Measurements from ENCODE around the gene TAF5L. TPM values are rescaled to one million over a fixed set of nuclear protein-coding genes. Genes with fewer than 3 reads are reported as not detected.

TAF5L gene
- total and polyA plus RNA-seq, 2 of the 4 experiments (the other 2 are of a cell fraction) = 17.9 to 18.6 TPM

DNA sequence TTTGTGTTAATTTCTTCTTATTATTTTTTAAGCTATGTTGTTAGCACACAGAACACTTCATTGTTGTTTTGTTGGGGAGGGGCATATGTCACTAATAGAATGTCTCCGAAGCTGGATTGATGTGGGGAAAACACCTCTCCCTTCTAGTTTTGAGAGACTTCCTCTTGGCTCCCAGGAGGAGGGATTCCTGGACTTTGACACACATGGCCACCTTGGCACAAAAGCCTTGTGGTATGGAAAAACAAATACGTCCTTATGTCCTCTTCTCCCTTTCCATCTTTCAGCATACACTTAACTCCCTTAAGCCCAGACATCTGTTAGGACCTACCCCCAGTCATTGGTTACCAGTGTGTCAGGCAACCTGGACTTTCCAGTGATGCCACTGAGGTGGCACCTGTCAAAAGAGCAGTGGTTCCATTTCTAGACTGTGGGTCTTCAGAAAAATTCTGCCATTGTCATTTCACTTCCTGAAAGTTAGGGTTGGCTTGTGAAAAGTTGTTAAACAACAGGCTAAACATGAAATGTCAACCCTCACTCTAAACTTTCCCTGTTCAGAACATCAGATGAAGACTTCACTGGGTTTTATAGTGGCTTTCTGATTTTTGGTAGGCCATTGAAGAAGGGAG lies 54.9 kb downstream of the TAF5L start:
- POLR2A ChIA-PET (ENCODE audit: unreplicated experiment) = no interaction called here
- H3K4me2 ChIP-seq (ENCODE audit: low read depth, low read length) = no peak overlapping the region
- no peak overlapping the region for H3K23ac ChIP-seq (ENCODE audit: low read depth, low read length)
- no peak overlapping the region for H4K8ac ChIP-seq (ENCODE audit: low read depth in 2 of 2, low read length in 2 of 2)
- no peak overlapping the region for H4K5ac ChIP-seq (ENCODE audit: low read depth, low read length)
- no peak overlapping the region for H3K56ac ChIP-seq (ENCODE audit: extremely low read depth, insufficient read depth, low read length)
- CTCF ChIA-PET = interaction anchor here (1.0 kb wide), 1 partner anchor 12 kb away, joined by 4 read pairs; the partner anchor contains the start of gene ABCB10
- no peak overlapping the region for H3K18ac ChIP-seq (ENCODE audit: low read depth, low read length)
- H4K91ac ChIP-seq (ENCODE audit: insufficient read depth, low read depth, low read length) = no peak overlapping the region
- no peaks in the 10 kb centered on the region for H4K20me1 ChIP-seq (ENCODE audit: insufficient read depth, low read length)
- no peak overlapping the region for H3K9ac ChIP-seq (ENCODE audit: low read depth, low read length)
- no TSS peak for BruUV-seq (replicated peaks)
- H2BK15ac ChIP-seq (ENCODE audit: low read depth, low read length) = no peak overlapping the region
- intact Hi-C loops (cut with micrococcal nuclease) (no loop called here), in situ Hi-C loops (cut with MboI; ENCODE audit: low sequenced_read_pairs) (no loop called here), dilution Hi-C loops (cut with HindIII; ENCODE audit: low sequenced_read_pairs, unreplicated experiment) (no loop called here)
- H3K79me1 ChIP-seq (ENCODE audit: low read depth in 1 of 2, low read length in 2 of 2) = no peaks in the 10 kb centered on the region
- WGBS, 2 experiments (ENCODE audit: extremely low coverage in 2 of 2, insufficient read length in 1 of 2) = no CpG with 5 or more reads among the region's 2 CpGs
- H2AFZ ChIP-seq (replicated peaks; ENCODE audit: low read length, poor library complexity) = no peak overlapping the region
- no peak overlapping the region for H2AK5ac ChIP-seq (ENCODE audit: low read depth, low read length)
- H3K27ac ChIP-seq (ENCODE audit: insufficient read depth, low read length) = no peak overlapping the region
- H3K9me1 ChIP-seq (ENCODE audit: insufficient read depth, low read length) = 0 out of 2 replicates have a peak, but pooled peaks cover 3% of the 10 kb centered on the region
- no peaks in the 10 kb centered on the region for H3K4me1 ChIP-seq (ENCODE audit: control insufficient read depth, insufficient read depth, low read length)
- H2AK9ac ChIP-seq (replicated peaks; ENCODE audit: low read depth, low read length, poor library complexity) = no peak overlapping the region
- no peak overlapping the region for H3K4ac ChIP-seq (ENCODE audit: low read depth, low read length)
- no peak for ATAC-seq (ENCODE audit: low read depth)
- peaks cover 4% of the 10 kb centered on the region; the same call in 1 of the 2 replicates for H3K27me3 ChIP-seq (ENCODE audit: control insufficient read depth, insufficient read depth, low read length)
- H3K9me3 ChIP-seq (ENCODE audit: control insufficient read depth, insufficient read depth, low read length) = no peaks in the 10 kb centered on the region
- no peak overlapping the region for H2BK20ac ChIP-seq (ENCODE audit: low read depth, low read length)
- H2BK120ac ChIP-seq (ENCODE audit: low read depth, low read length) = no peak overlapping the region
- H3K36me3 ChIP-seq (ENCODE audit: control insufficient read depth, insufficient read depth, low read length) = no peaks in the 10 kb centered on the region
- H2BK5ac ChIP-seq (ENCODE audit: low read depth, low read length, poor library complexity, severe bottlenecking) = no peak overlapping the region
- DNase-seq = no peak
- no peak for TF ChIP-seq MXI1 (IDR thresholded peaks at IDR 0.05; ENCODE audit: borderline replicate concordance, low read depth, low read length)
- no peak overlapping the region for H3K4me3 ChIP-seq (ENCODE audit: insufficient read depth, low read depth, low read length)
- no peak overlapping the region for H3K14ac ChIP-seq (replicated peaks; ENCODE audit: low read depth, low read length)
